Measurements from ENCODE around the gene NLRC5.

The NLRC5 gene

DNA sequence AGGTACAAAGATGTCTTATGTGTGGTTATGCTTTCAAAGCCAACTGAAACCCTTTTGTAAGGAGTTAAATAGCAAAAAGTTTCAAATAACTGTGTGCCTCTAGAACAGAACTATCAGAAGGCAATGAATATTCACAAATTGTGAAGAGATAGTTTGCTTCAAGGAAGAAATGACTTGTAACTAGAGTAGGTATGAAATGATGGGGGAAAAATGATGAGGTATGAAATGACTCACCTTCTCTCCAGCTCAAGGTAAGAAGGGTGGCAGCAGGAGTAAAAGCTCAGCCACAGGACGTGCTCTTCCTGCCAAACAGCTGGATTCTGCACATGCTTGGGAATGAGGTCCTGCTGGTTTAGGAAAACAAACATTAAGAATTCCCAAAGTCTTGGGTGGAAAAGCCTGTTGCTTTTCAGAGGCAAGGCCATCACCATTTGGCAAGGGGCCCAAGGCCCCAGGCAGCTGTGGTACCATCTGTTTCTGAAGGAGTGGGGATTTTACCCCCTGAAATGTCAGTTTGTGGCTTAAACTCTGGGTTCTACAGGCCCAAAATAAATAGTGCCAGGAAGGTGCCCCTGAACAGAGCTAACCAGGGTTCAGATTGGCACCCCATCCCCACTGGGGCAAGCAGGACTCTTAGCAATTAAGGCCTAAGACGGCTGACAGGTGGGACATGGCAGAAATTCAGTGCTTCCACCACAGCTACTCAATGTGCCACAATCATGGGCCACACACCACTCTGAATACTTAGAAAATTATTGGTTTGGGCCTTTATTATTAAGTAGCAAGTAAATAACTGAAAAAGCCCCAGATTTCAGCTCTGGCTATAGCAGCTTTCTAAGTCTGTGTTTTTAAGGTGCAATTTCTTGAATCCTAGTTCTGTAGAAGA lies 44.2 kb upstream of the NLRC5 start:
- TF ChIP-seq LEF1 (IDR thresholded peaks at IDR 0.05; ENCODE audit: borderline replicate concordance) (no peak), HDGF (IDR thresholded peaks at IDR 0.05; ENCODE audit: borderline replicate concordance) (no peak), TARDBP (IDR thresholded peaks at IDR 0.05) (no peak), CTBP1 (IDR thresholded peaks at IDR 0.05; ENCODE audit: borderline replicate concordance) (no peak), ZNF384 (IDR thresholded peaks at IDR 0.05) (no peak), FOXM1 (IDR thresholded peaks at IDR 0.05; ENCODE audit: borderline replicate concordance) (no peak), FOXA1 (IDR thresholded peaks at IDR 0.05) (no peak), ELF4 (IDR thresholded peaks at IDR 0.05) (no peak), SUZ12 (IDR thresholded peaks at IDR 0.05) (no peak), SP1 (IDR thresholded peaks at IDR 0.05) (no peak), NFRKB (IDR thresholded peaks at IDR 0.05) (no peak)
- CTCF ChIA-PET = interaction anchor here (1.4 kb wide), 1 partner anchor 19 kb away, joined by 3 read pairs; no protein-coding TSS in a partner anchor
- no peak for DNase-seq (ENCODE audit: extremely low spot score)
- POLR2A ChIA-PET = interaction anchor here (1.1 kb wide), 1 partner anchor 14 kb away, joined by 5 read pairs; no protein-coding TSS in a partner anchor

DNA sequence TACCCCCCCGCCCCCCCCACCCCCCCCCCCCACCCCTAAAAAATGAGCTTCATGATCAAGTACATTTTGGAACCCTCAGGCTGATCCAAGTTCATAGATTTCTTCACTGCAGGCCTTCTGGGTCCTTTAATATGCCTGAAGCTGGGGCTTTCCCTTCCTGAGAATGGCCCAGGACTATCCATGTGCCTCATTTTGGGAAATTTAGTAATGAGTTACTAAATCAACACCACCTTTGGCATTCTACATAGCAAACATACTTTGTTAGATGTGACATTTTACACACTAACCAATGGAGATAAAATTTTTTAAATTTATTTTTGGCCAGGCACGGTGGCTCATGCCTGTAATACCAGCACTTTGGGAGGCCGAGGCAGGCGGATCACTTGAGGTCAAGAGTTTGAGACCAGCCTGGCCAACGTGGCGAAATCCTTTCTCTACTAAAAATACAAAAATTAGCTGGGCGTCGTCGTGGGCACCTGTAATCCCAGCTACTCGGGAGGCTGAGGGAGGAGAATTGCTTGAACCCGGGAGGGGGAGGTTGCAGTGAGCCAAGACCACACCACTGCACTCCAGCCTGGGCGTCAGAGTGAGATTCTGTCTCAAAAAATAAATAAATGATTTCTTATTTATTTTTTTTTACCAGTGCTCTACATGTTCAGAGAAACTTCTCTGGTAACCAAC lies 43.4 kb upstream of the NLRC5 start:
- TF ChIP-seq NFRKB (IDR thresholded peaks at IDR 0.05) (no peak), FOXM1 (IDR thresholded peaks at IDR 0.05; ENCODE audit: borderline replicate concordance) (no peak), TARDBP (IDR thresholded peaks at IDR 0.05) (no peak)
- DNase-seq (ENCODE audit: extremely low spot score) = no peak
- ChIA-PET CTCF (interaction anchor here (1.4 kb wide), 1 partner anchor 18 kb away, joined by 3 read pairs; no protein-coding TSS in a partner anchor), POLR2A (interaction anchor here (1.1 kb wide), 1 partner anchor 15 kb away, joined by 5 read pairs; no protein-coding TSS in a partner anchor)

DNA sequence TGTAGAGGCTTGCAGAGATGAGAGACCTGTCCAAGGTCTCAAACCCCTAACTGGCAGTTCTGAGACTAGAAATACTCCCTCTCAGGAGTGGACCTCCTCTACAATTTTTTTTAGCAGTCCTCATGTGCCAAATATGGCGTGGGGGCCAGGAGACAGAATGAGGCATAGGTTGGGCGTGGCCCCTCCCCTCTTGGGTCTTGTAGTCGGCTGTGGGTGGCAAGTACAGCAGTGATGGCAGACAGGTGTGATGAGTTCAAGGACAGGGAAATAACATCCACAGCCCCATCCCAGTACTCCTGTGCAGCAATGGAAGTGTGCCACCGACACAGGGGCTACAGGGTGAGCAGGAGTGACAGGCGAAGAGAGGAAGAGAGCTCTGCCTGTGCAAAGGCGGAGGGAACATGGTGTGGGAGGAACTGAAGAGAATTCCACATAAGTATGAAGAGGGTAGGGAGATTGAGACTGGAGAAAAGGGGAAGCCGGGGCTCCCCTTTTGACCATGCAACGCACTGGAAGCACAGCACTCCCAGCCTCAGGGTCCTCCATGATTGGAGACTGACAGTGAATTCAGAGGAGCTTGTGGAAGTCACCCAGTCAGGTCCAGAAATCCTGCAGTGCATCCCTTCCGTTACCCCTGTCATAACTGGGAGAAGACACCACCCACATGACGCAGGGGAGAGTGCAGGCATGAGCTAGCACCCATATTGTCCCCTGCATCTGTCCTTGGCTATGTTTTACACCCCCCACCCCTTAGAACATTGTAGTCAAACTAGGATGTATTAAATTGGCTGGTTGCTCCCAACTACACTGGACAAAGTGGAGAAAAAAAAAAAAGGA lies 42.4 kb upstream of the NLRC5 start:
- no peak for DNase-seq (ENCODE audit: extremely low spot score)
- CTCF ChIA-PET = interaction anchor here (0.7 to 1.4 kb wide), 2 partner anchors 17 to 80 kb away, joined by 3 read pairs; no protein-coding TSS in a partner anchor
- TF ChIP-seq FOXA1 (IDR thresholded peaks at IDR 0.05) (no peak), LEF1 (IDR thresholded peaks at IDR 0.05; ENCODE audit: borderline replicate concordance) (no peak), TARDBP (IDR thresholded peaks at IDR 0.05) (no peak), L3MBTL2 (conservative IDR thresholded peaks at IDR 0.05) (no peak), NFRKB (IDR thresholded peaks at IDR 0.05) (no peak), SP1 (IDR thresholded peaks at IDR 0.05) (no peak), FOXK2 (IDR thresholded peaks at IDR 0.05) (no peak), FOXM1 (IDR thresholded peaks at IDR 0.05; ENCODE audit: borderline replicate concordance) (no peak), CTBP1 (IDR thresholded peaks at IDR 0.05; ENCODE audit: borderline replicate concordance) (no peak), ZNF384 (IDR thresholded peaks at IDR 0.05) (no peak), ARNT (IDR thresholded peaks at IDR 0.05) (no peak), SUZ12 (IDR thresholded peaks at IDR 0.05) (no peak), BHLHE40 (IDR thresholded peaks at IDR 0.05; ENCODE audit: borderline replicate concordance) (no peak), HDGF (IDR thresholded peaks at IDR 0.05; ENCODE audit: borderline replicate concordance) (no peak), ELF4 (IDR thresholded peaks at IDR 0.05) (no peak)
- TF ChIP-seq, protein P1, sequence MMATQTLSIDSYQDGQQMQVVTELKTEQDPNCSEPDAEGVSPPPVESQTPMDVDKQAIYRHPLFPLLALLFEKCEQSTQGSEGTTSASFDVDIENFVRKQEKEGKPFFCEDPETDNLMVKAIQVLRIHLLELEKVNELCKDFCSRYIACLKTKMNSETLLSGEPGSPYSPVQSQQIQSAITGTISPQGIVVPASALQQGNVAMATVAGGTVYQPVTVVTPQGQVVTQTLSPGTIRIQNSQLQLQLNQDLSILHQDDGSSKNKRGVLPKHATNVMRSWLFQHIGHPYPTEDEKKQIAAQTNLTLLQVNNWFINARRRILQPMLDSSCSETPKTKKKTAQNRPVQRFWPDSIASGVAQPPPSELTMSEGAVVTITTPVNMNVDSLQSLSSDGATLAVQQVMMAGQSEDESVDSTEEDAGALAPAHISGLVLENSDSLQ (IDR thresholded peaks at IDR 0.05) = no peak
- POLR2A ChIA-PET = interaction anchor here (1.5 kb wide), 1 partner anchor 15 kb away, joined by 7 read pairs; the partner anchor contains the start of gene HERPUD1

DNA sequence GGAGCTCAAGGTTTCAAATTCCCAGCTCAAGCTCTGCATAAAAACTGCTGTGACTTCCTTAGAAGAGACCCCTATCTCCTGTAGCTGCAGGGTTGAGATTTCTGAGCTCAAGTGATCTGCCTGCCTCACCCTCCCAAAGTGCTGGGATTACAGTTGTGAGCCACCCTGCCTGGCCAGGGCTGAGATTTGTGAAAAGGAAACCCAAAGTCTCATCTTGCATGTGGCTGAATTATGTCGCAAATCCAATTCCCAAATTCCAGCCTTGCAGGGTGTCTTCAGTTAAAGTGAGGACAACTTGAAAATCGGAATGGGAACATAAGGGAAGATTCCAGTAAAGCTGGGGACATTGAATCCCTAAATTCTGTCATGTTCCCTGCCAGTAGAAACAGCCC lies 41.8 kb upstream of the NLRC5 start:
- ChIA-PET POLR2A (interaction anchor here (1.5 kb wide), 1 partner anchor 16 kb away, joined by 7 read pairs; the partner anchor contains the start of gene HERPUD1), CTCF (interaction anchor here (0.7 kb wide), 1 partner anchor 81 kb away, joined by 3 read pairs; no protein-coding TSS in a partner anchor)
- no peak for DNase-seq (ENCODE audit: extremely low spot score)
- TF ChIP-seq LEF1 (IDR thresholded peaks at IDR 0.05; ENCODE audit: borderline replicate concordance) = no peak
- no peak for TF ChIP-seq FOXK2 (IDR thresholded peaks at IDR 0.05)
- TF ChIP-seq FOXM1 (IDR thresholded peaks at IDR 0.05; ENCODE audit: borderline replicate concordance) = no peak
- TF ChIP-seq BHLHE40 (IDR thresholded peaks at IDR 0.05; ENCODE audit: borderline replicate concordance) = no peak
- no peak for TF ChIP-seq FOXA1 (IDR thresholded peaks at IDR 0.05)
- no peak for TF ChIP-seq TARDBP (IDR thresholded peaks at IDR 0.05)
- no peak for TF ChIP-seq ARNT (IDR thresholded peaks at IDR 0.05)
- no peak for TF ChIP-seq HDGF (IDR thresholded peaks at IDR 0.05; ENCODE audit: borderline replicate concordance)
- no peak for TF ChIP-seq NFRKB (IDR thresholded peaks at IDR 0.05)
- TF ChIP-seq ELF4 (IDR thresholded peaks at IDR 0.05) = no peak
- no peak for TF ChIP-seq SUZ12 (IDR thresholded peaks at IDR 0.05)
- TF ChIP-seq, protein P1 (IDR thresholded peaks at IDR 0.05) = no peak
- TF ChIP-seq ZNF384 (IDR thresholded peaks at IDR 0.05) = no peak
- TF ChIP-seq SP1 (IDR thresholded peaks at IDR 0.05) = no peak
- no peak for TF ChIP-seq L3MBTL2 (conservative IDR thresholded peaks at IDR 0.05)
- no peak for TF ChIP-seq CTBP1 (IDR thresholded peaks at IDR 0.05; ENCODE audit: borderline replicate concordance)

DNA sequence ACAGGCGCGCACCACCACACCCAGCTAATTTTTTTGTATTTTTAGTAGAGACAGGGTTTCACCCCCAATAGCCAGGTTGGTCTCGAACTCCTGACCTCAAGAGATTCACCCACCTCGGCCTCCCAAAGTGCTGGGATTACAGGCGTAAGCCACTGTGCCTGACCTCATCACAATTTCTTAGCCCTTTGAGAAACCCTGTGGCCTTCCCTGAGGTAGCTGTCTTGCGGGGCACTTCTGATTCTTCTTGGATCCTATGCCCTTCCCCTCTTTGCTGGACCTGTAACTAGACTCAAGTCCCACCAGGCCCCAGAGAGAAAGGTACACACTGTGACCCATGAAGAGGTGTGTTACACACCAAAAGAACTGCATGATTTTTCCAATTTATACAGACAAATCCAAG lies 41.1 kb upstream of the NLRC5 start:
- no peak for TF ChIP-seq FOXK2 (IDR thresholded peaks at IDR 0.05)
- no peak for TF ChIP-seq ELF4 (IDR thresholded peaks at IDR 0.05)
- TF ChIP-seq SUZ12 (IDR thresholded peaks at IDR 0.05) = no peak
- no peak for TF ChIP-seq SP1 (IDR thresholded peaks at IDR 0.05)
- TF ChIP-seq ARNT (IDR thresholded peaks at IDR 0.05) = no peak
- TF ChIP-seq, protein P1 (IDR thresholded peaks at IDR 0.05) = no peak
- no peak for TF ChIP-seq L3MBTL2 (conservative IDR thresholded peaks at IDR 0.05)
- DNase-seq (ENCODE audit: extremely low spot score) = no peak
- POLR2A ChIA-PET = interaction anchor here (1.5 kb wide), 1 partner anchor 17 kb away, joined by 7 read pairs; the partner anchor contains the start of gene HERPUD1
- CTCF ChIA-PET = no interaction called here
